ENCODE results near the gene MYL5. TPM values are rescaled to one million over a fixed set of nuclear protein-coding genes. Genes with fewer than 3 reads are reported as not detected.

MYL5 gene
- total and polyA plus RNA-seq, 3 donors from 2014 or later, result 33.9 to 45.0 (median 34.2) TPM

Other genes with a start within 250 kb of the MYL5 start
- gene ZNF721, start 175.4 kb upstream of the MYL5 start, total RNA-seq, result 10 to 100 TPM; 44.2 to 60.7 TPM
- 14.1 TPM for gene ZNF721, start 175.4 kb upstream of the MYL5 start, polyA plus RNA-seq (ENCODE audit: insufficient read depth, low read depth, low replicate concordance)
- gene PIGG, start 175.3 kb upstream of the MYL5 start, total RNA-seq, result 10 to 100 TPM; 86.9 to 93.4 TPM
- 49.8 TPM for gene PIGG, start 175.3 kb upstream of the MYL5 start, polyA plus RNA-seq (ENCODE audit: insufficient read depth, low read depth, low replicate concordance)
- 1 to 10 TPM; 1.7 TPM for gene TMEM271, start 98.2 kb upstream of the MYL5 start, total RNA-seq
- gene TMEM271, start 98.2 kb upstream of the MYL5 start, polyA plus RNA-seq (ENCODE audit: insufficient read depth, low read depth, low replicate concordance), result 0.37 TPM
- gene PDE6B, start 49.0 kb upstream of the MYL5 start, total RNA-seq, result 10 to 100 TPM in 1 of 2 donors, 1 to 10 TPM in 1; 5.9 to 11.4 TPM
- gene PDE6B, start 49.0 kb upstream of the MYL5 start, polyA plus RNA-seq (ENCODE audit: insufficient read depth, low read depth, low replicate concordance), result 5.9 TPM
- gene ATP5ME, start 266 bp upstream of the MYL5 start, total RNA-seq, result 100 to 1,000 TPM; 123 to 139 TPM
- gene ATP5ME, start 266 bp upstream of the MYL5 start, polyA plus RNA-seq (ENCODE audit: insufficient read depth, low read depth, low replicate concordance), result 299 TPM
- gene SLC49A3, start 14.6 kb downstream of the MYL5 start, total RNA-seq, result 10 to 100 TPM in 1 of 2 donors, 1 to 10 TPM in 1; 7.3 to 10.1 TPM
- 23.5 TPM for gene SLC49A3, start 14.6 kb downstream of the MYL5 start, polyA plus RNA-seq (ENCODE audit: insufficient read depth, low read depth, low replicate concordance)
- 10 to 100 TPM; 84.2 to 84.8 TPM for gene PCGF3, start 31.3 kb downstream of the MYL5 start, total RNA-seq
- gene PCGF3, start 31.3 kb downstream of the MYL5 start, polyA plus RNA-seq (ENCODE audit: insufficient read depth, low read depth, low replicate concordance), result 37.3 TPM
- 1 to 10 TPM; 5.5 to 8.2 TPM for gene CPLX1, start 151.6 kb downstream of the MYL5 start, total RNA-seq
- 4.4 TPM for gene CPLX1, start 151.6 kb downstream of the MYL5 start, polyA plus RNA-seq (ENCODE audit: insufficient read depth, low read depth, low replicate concordance)